HCT116 (cell line): ENCODE measurements around the gene MCRIP2. TPM values are rescaled to one million over a fixed set of nuclear protein-coding genes. Genes with fewer than 3 reads are reported as not detected.
A peak's percentile ranks its signal among the peaks of the same experiment; 100 is the strongest.

ENCODE experiments used
- ATAC-seq: fragments of 200-7000 bp; cut with Tn5 transposase; 2 replicates; pipeline ENCODE4 v1.9.1; 2020; ENCODE audit warnings: mild to moderate bottlenecking, moderate library complexity
- Bru-seq: library from RNA; stranded (reverse); fragments of 400-500 nt; gene quantifications from one replicate; lab custom pipeline; 2021; lab: Mats Ljungman, UMichigan
- BruChase-seq, 2 experiments: library from RNA; stranded (reverse); fragments of 400-500 nt; gene quantifications; one replicate each; lab custom pipeline; 2021; lab: Mats Ljungman, UMichigan
- BruUV-seq: library from RNA; stranded (reverse); fragments of 400-500 nt; replicated peaks from 2 replicates; lab custom pipeline; 2021; lab: Mats Ljungman, UMichigan
- CTCF ChIA-PET: fragments of 300-600 bp; sonication (Branson Sonifier 250); formaldehyde crosslinking; loops from one replicate; lab custom pipeline; 2021; ENCODE audit warnings: antibody characterized with exemption; lab: Charles Lee
- POLR2A ChIA-PET: fragments of 300-600, 350-600 bp; sonication (Branson Sonifier 250); formaldehyde crosslinking; loops from one replicate; lab custom pipeline; 2021; ENCODE audit warnings: antibody characterized with exemption; lab: Charles Lee
- RAD21 ChIA-PET, 2 experiments: fragments of 300-600 bp; sonication (Branson Sonifier 250); formaldehyde crosslinking; loops; one replicate each; lab custom pipeline; 2023; ENCODE audit warnings: low total read pairs in 2 of 2; ENCODE audit not compliant: uncharacterized antibody in 2 of 2, unreplicated experiment in 2 of 2, low non-redundant PET in 1 of 2; lab: Charles Lee
- DNase-seq: peaks from one replicate; pipeline ENCODE4 v3.0.0-alpha.2; 2010; ENCODE audit warnings: low read depth, low spot score
- H2AFZ ChIP-seq: fragments of 200-600 bp; shearing (Covaris generic), sonication (generic); 2 replicates; pipeline ENCODE4 v1.6.1; 2017; ENCODE audit warnings: low read depth, mixed run types, mixed read lengths, antibody characterized with exemption, low read length; ENCODE audit not compliant: poor library complexity, severe bottlenecking
- H3K27ac ChIP-seq: 2 replicates; pipeline ENCODE4 v1.5.1; 2012; ENCODE audit warnings: low read depth, low read length
- H3K27me3 ChIP-seq: fragments of 200-600 bp; sonication (generic); 2 replicates; pipeline ENCODE4 v1.6.1; 2016; ENCODE audit warnings: mixed run types, low read length, mixed read lengths; ENCODE audit not compliant: insufficient read depth
- H3K36me3 ChIP-seq, 2 experiments: fragments of 200-500 bp in 1 of 2; fragments of 200-600 bp in 1 of 2; sonication (Bioruptor generic) in 1 of 2; sonication (generic) in 1 of 2; 2 replicates each; pipeline versions ENCODE4 v1.5.1 to v1.6.1; 2014 to 2016; ENCODE audit warnings: low read length in 2 of 2, inconsistent platforms in 1 of 2, mixed read lengths in 1 of 2, mixed run types in 1 of 2; ENCODE audit not compliant: insufficient read depth in 2 of 2, control insufficient read depth in 1 of 2
- H3K4me1 ChIP-seq, 2 experiments: fragments of 200-600 bp in 1 of 2; sonication (generic) in 1 of 2; 2 replicates each; pipeline versions ENCODE4 v1.5.1 to v1.6.1; 2012 to 2017; ENCODE audit warnings: low read length in 2 of 2, inconsistent platforms in 1 of 2, mild to moderate bottlenecking in 1 of 2, mixed read lengths in 1 of 2, mixed run types in 1 of 2, moderate library complexity in 1 of 2; ENCODE audit not compliant: insufficient read depth in 2 of 2, control insufficient read depth in 1 of 2
- H3K4me2 ChIP-seq: fragments of 200-600 bp; sonication (generic); 2 replicates; pipeline ENCODE4 v1.6.1; 2017; ENCODE audit warnings: mixed run types, low read length, mixed read lengths
- H3K4me3 ChIP-seq, 2 experiments: fragments of 200-600 bp in 1 of 2; sonication (generic) in 1 of 2; replicated peaks in 1 of 2; 2 replicates each; pipeline ENCODE4 v1.5.1; 2011 to 2016; ENCODE audit warnings: low read length in 2 of 2, control low read depth in 1 of 2, low read depth in 1 of 2, mild to moderate bottlenecking in 1 of 2, mixed read lengths in 1 of 2, mixed run types in 1 of 2
- H3K79me2 ChIP-seq: fragments of 200-600 bp; sonication (generic); 2 replicates; pipeline ENCODE4 v1.6.1; 2017; ENCODE audit warnings: mild to moderate bottlenecking, mixed run types, low read length, moderate library complexity, mixed read lengths; ENCODE audit not compliant: insufficient read depth
- H3K9ac ChIP-seq: fragments of 200-600 bp; sonication (generic); 2 replicates; pipeline ENCODE4 v1.6.1; 2016; ENCODE audit warnings: low read length, mixed read lengths
- H3K9me2 ChIP-seq: fragments of 200-600 bp; sonication (generic), shearing (Covaris generic); 2 replicates; pipeline ENCODE4 v1.6.1; 2017; ENCODE audit warnings: mixed run types, mild to moderate bottlenecking, moderate library complexity; ENCODE audit not compliant: insufficient read depth
- H3K9me3 ChIP-seq, 2 experiments: fragments of 200-500 bp in 1 of 2; fragments of 200-600 bp in 1 of 2; sonication (Bioruptor generic) in 1 of 2; sonication (generic) in 1 of 2; 2 replicates each; pipeline ENCODE4 v1.6.1; 2014 to 2017; ENCODE audit warnings: low read length in 2 of 2, mixed read lengths in 2 of 2, inconsistent platforms in 1 of 2, low read depth in 1 of 2, mild to moderate bottlenecking in 1 of 2, mixed run types in 1 of 2, moderate library complexity in 1 of 2; ENCODE audit not compliant: control insufficient read depth in 1 of 2, insufficient read depth in 1 of 2
- H4K20me1 ChIP-seq: fragments of 200-600 bp; sonication (generic), shearing (Covaris generic); 2 replicates; pipeline ENCODE4 v1.6.1; 2017; ENCODE audit warnings: mixed run types, mild to moderate bottlenecking, moderate library complexity; ENCODE audit not compliant: insufficient read depth
- ATF3 ChIP-seq: IDR thresholded peaks from 2 replicates; pipeline ENCODE4 v1.6.1; 2012
- CBX3 ChIP-seq: IDR thresholded peaks from 2 replicates; pipeline ENCODE4 v1.6.1; 2012; ENCODE audit warnings: low read depth
- CEBPB ChIP-seq: IDR thresholded peaks from 2 replicates; pipeline ENCODE4 v1.6.1; 2012; ENCODE audit warnings: low read depth
- CTCF ChIP-seq, 3 experiments: fragments of 200-600 bp in 1 of 3; sonication (generic) in 1 of 3; IDR thresholded peaks in 2 of 3; conservative IDR thresholded peaks in 1 of 3; 2 replicates each; pipeline ENCODE4 v1.5.1; 2012 to 2017; ENCODE audit warnings: low read depth in 2 of 3, low read length in 2 of 3, antibody characterized with exemption in 1 of 3, borderline replicate concordance in 1 of 3, control low read depth in 1 of 3, mild to moderate bottlenecking in 1 of 3, mixed read lengths in 1 of 3, mixed run types in 1 of 3, moderate library complexity in 1 of 3; ENCODE audit not compliant: insufficient read depth in 1 of 3
- EGR1 ChIP-seq: IDR thresholded peaks from 2 replicates; pipeline ENCODE4 v1.6.1; 2012; ENCODE audit warnings: low read depth
- ELF1 ChIP-seq: IDR thresholded peaks from 2 replicates; pipeline ENCODE4 v1.6.1; 2012; ENCODE audit warnings: low read depth, borderline replicate concordance
- EZH2 ChIP-seq: fragments of 200-600 bp; sonication (generic); IDR thresholded peaks from 2 replicates; pipeline ENCODE4 v1.6.1; 2017; ENCODE audit warnings: antibody characterized with exemption, mixed run types
- EZH2phosphoT487 ChIP-seq: fragments of 200-600 bp; IDR thresholded peaks from 2 replicates; pipeline ENCODE4 v1.6.1; 2018; ENCODE audit warnings: antibody characterized with exemption, borderline replicate concordance
- FOSL1 ChIP-seq: IDR thresholded peaks from 2 replicates; pipeline ENCODE4 v1.6.1; 2012; ENCODE audit warnings: low read depth
- JUND ChIP-seq: IDR thresholded peaks from 2 replicates; pipeline ENCODE4 v1.6.1; 2012
- MAX ChIP-seq: IDR thresholded peaks from 2 replicates; pipeline ENCODE4 v1.6.1; 2012
- POLR2A ChIP-seq: IDR thresholded peaks from 2 replicates; pipeline ENCODE4 v1.7.0; 2011; ENCODE audit warnings: borderline replicate concordance; ENCODE audit not compliant: insufficient read depth, insufficient read length; ENCODE audit errors: extremely low read depth
- POLR2AphosphoS5 ChIP-seq: IDR thresholded peaks from 2 replicates; pipeline ENCODE4 v1.6.1; 2011; ENCODE audit warnings: mild to moderate bottlenecking, low read depth, low read length, moderate library complexity
- RAD21 ChIP-seq: IDR thresholded peaks from 2 replicates; pipeline ENCODE4 v1.6.1; 2012; ENCODE audit warnings: low read depth, mild to moderate bottlenecking
- SIN3A ChIP-seq: IDR thresholded peaks from 2 replicates; pipeline ENCODE4 v1.6.1; 2012; ENCODE audit warnings: low read depth
- SP1 ChIP-seq: IDR thresholded peaks from 2 replicates; pipeline ENCODE4 v1.6.1; 2012; ENCODE audit warnings: low read depth
- SRF ChIP-seq: IDR thresholded peaks from 2 replicates; pipeline ENCODE4 v1.6.1; 2012; ENCODE audit warnings: low read depth
- TCF7L2 ChIP-seq: IDR thresholded peaks from 2 replicates; pipeline ENCODE4 v1.7.0; 2011; ENCODE audit warnings: borderline replicate concordance, inconsistent platforms; ENCODE audit not compliant: insufficient read depth, insufficient read length; ENCODE audit errors: extremely low read depth
- YY1 ChIP-seq: IDR thresholded peaks from 2 replicates; pipeline ENCODE4 v1.6.1; 2011; ENCODE audit warnings: low read length, low read depth, moderate library complexity, mild to moderate bottlenecking; ENCODE audit not compliant: insufficient replicate concordance; ENCODE audit errors: extremely low read depth
- ZBTB33 ChIP-seq: IDR thresholded peaks from 2 replicates; pipeline ENCODE4 v1.6.1; 2011; ENCODE audit warnings: mild to moderate bottlenecking, low read length, moderate library complexity; ENCODE audit not compliant: insufficient replicate concordance; ENCODE audit errors: extremely low read depth
- ZFX ChIP-seq: fragments of 450-650 bp; IDR thresholded peaks from 2 replicates; pipeline ENCODE4 v1.6.1; 2017
- ZNF274 ChIP-seq: fragments of 200-500 bp; sonication (Bioruptor generic); IDR thresholded peaks from 2 replicates; pipeline ENCODE4 v1.6.1; 2014; ENCODE audit warnings: mild to moderate bottlenecking, low read depth, low read length, inconsistent platforms
- intact Hi-C: fragments of 100-400 bp; cut with micrococcal nuclease; formaldehyde crosslinking; loops from 2 replicates; pipeline ENCODE4 v1.10.0; 2022
- long read RNA-seq: library from polyadenylated mRNA; unstranded; transcript quantifications from one replicate; pipeline ENCODE4 v2.0.0, GENCODE V29; 2021; ENCODE audit not compliant: unreplicated experiment
- polyA plus RNA-seq: library from polyadenylated mRNA; unstranded; fragments of >200 nt; gene quantifications from 2 replicates; pipeline ENCODE4 v1.2.1, GENCODE V29; 2012; ENCODE audit warnings: missing spikeins
- total RNA-seq: library from RNA; stranded (reverse); gene quantifications from one replicate; pipeline ENCODE4 v1.2.1, GENCODE V29; 2021; ENCODE audit not compliant: unreplicated experiment

Gene MCRIP2
- total RNA-seq: 34.9 TPM
- 36.7 and 37.1 TPM in 2 replicates for polyA plus RNA-seq
- Bru-seq, nascent RNA: percentile 59 among the genes with signal in this experiment
- percentile 54 among the genes with signal in this experiment for BruChase-seq, experiment 1, labeled RNA remaining after a 6-hour chase
- percentile 70 among the genes with signal in this experiment for BruChase-seq, experiment 2, labeled RNA remaining after a 2-hour chase
- long read RNA-seq, transcript MCRIP2-201 (5 exons, 946 nt): major isoform, 12 of 30 reads
- long read RNA-seq, partial matches to known transcripts: 5 of 30 reads
- long read RNA-seq, other reads (novel, unspliced or antisense): 4 of 30 reads

GRCh38 chr16:641326-642188, at the start of gene MCRIP2:
Gene MCRIP2 (plus strand): TSS chr16:641828. CDS start chr16:641992, 164 bp downstream.
- no TSS peak for BruUV-seq
- peak within 1 kb of the TSS; percentile 76 for H3K4me2 ChIP-seq
- H3K9me2 ChIP-seq: no peaks in the 10 kb centered on the region
- no peaks in the 10 kb centered on the region for H3K27me3 ChIP-seq
- H3K9me3 ChIP-seq: no peaks in the 10 kb centered on the region
- H3K4me1 ChIP-seq: peaks cover 14 to 48% of the 10 kb centered on the region in 2 experiments
- peak within 1 kb of the TSS; percentile 56 to 67 for H3K4me3 ChIP-seq
- no peaks in the 10 kb centered on the region for H3K36me3 ChIP-seq
- ChIA-PET RAD21 (no interaction called here), POLR2A (no interaction called here), CTCF (no interaction called here)
- ATAC-seq: peak; percentile 68
- peak within 1 kb of the TSS; percentile 82 for H3K9ac ChIP-seq
- H3K27ac ChIP-seq: peak within 1 kb of the TSS; percentile 90
- no peak within 1 kb of the TSS for H2AFZ ChIP-seq
- intact Hi-C loops: no loop called here
- H3K79me2 ChIP-seq: peaks cover 23% of the 10 kb centered on the region
- no peak for DNase-seq
- no peaks in the 10 kb centered on the region for H4K20me1 ChIP-seq
- TF ChIP-seq ELF1 (no peak), ZFX (no peak), YY1 (no peak), CTCF (IDR thresholded peaks at IDR 0.05 in 2 of 3, conservative IDR thresholded peaks at IDR 0.05 in 1 of 3; ENCODE audit: borderline replicate concordance in 1 of 3, insufficient read depth in 1 of 3, low read depth in 2 of 3, low read length in 2 of 3) (no peak), MAX (peak; percentile 25), SIN3A (peak; percentile 37), RAD21 (no peak), EZH2phosphoT487 (no peak), CEBPB (no peak), POLR2A (no peak), ATF3 (no peak), EZH2 (no peak), ZNF274 (no peak), SRF (no peak), TCF7L2 (peak; percentile 14), EGR1 (peak; percentile 88), SP1 (no peak), JUND (no peak), ZBTB33 (no peak), POLR2AphosphoS5 (peak; percentile 59), FOSL1 (no peak), CBX3 (no peak)
